ENCODE results near the gene RAB3IL1. TPM values are rescaled to one million over a fixed set of nuclear protein-coding genes. Genes with fewer than 3 reads are reported as not detected.

RAB3IL1 gene
- polyA plus RNA-seq, 3 donors = 0.13 TPM; not detected in 2

DNA sequence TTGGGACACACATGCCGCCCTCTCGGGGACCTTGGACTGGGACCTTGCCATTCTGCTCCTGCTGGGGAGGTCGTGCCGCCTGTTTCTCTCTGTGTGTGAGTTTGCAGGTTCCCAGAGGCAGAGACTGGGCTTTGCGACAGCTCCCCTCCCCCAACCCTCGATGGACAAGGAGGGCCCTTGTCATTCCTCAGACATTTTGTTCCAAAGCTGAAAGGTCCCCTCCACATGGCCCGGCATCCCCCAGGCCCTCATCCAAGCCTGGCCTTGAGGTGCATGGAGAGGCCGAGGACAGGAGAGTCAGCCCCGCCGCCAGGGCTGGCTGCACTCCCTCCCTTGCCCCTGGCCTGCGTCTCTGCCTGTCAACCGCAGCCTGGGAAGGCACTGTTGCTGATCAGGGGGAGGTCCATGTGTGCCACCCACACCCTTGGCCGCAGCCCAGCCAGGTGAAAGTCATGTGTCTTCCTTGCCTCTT lies 63.6 kb downstream of the RAB3IL1 start:
- 97% methylated on average over 7 of the region's 13 CpGs for WGBS (ENCODE audit: insufficient coverage)
- H3K27ac Mint-ChIP-seq = peak overlapping the region in 2 of 7 donors; percentile 20 to 25
- peaks cover 1% of the 10 kb centered on the region for H3K4me1 Mint-ChIP-seq
- Histone ChIP-seq H3K79me2 (ENCODE audit: insufficient read depth, low read length) (no peaks in the 10 kb centered on the region), H3K4me3 (replicated peaks in 1 of 3; ENCODE audit: low read depth in 2 of 3, low read length in 3 of 3) (no peak overlapping the region), H3K4me1 (ENCODE audit: control insufficient read depth in 1 of 2, insufficient read depth in 2 of 2, low read length in 2 of 2) (no peaks in the 10 kb centered on the region), H4K20me1 (ENCODE audit: insufficient read depth, low read length) (no peaks in the 10 kb centered on the region), H3K36me3 (replicated peaks in 1 of 2; ENCODE audit: control insufficient read depth in 1 of 2, insufficient read depth in 2 of 2, low read length in 2 of 2) (peaks cover 21 to 28% of the 10 kb centered on the region in 2 donors), H3K4me2 (replicated peaks; ENCODE audit: extremely low read depth, low read length, poor library complexity, severe bottlenecking) (no peak overlapping the region), H2AFZ (ENCODE audit: insufficient read depth, low read depth, low read length, poor library complexity, severe bottlenecking) (no peak overlapping the region), H3K27ac (ENCODE audit: low read depth in 1 of 2, low read length in 2 of 2) (no peak overlapping the region), H3K9ac (ENCODE audit: insufficient read depth, low read length, poor library complexity, severe bottlenecking) (no peak overlapping the region), H3K27me3 (ENCODE audit: control insufficient read depth in 2 of 2, insufficient read depth in 2 of 2, low read length in 2 of 2) (no peaks in the 10 kb centered on the region), H3K9me3 (replicated peaks in 1 of 2; ENCODE audit: control insufficient read depth in 1 of 2, insufficient read depth in 1 of 2, low read length in 2 of 2) (no peaks in the 10 kb centered on the region)
- intact Hi-C loops (cut with micrococcal nuclease) = no loop called here
- H3K27me3 Mint-ChIP-seq (ENCODE audit: low read depth in 3 of 3) = no peaks in the 10 kb centered on the region
- H3K36me3 Mint-ChIP-seq = peaks cover 18 to 86% of the 10 kb centered on the region in 2 donors
- TF ChIP-seq, protein P1, sequence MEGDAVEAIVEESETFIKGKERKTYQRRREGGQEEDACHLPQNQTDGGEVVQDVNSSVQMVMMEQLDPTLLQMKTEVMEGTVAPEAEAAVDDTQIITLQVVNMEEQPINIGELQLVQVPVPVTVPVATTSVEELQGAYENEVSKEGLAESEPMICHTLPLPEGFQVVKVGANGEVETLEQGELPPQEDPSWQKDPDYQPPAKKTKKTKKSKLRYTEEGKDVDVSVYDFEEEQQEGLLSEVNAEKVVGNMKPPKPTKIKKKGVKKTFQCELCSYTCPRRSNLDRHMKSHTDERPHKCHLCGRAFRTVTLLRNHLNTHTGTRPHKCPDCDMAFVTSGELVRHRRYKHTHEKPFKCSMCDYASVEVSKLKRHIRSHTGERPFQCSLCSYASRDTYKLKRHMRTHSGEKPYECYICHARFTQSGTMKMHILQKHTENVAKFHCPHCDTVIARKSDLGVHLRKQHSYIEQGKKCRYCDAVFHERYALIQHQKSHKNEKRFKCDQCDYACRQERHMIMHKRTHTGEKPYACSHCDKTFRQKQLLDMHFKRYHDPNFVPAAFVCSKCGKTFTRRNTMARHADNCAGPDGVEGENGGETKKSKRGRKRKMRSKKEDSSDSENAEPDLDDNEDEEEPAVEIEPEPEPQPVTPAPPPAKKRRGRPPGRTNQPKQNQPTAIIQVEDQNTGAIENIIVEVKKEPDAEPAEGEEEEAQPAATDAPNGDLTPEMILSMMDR (IDR thresholded peaks at IDR 0.05) = no peak
- H3K9me3 Mint-ChIP-seq = no peaks in the 10 kb centered on the region
- H3K4me3 Mint-ChIP-seq = no peak overlapping the region
- DNase-seq = no peak

DNA sequence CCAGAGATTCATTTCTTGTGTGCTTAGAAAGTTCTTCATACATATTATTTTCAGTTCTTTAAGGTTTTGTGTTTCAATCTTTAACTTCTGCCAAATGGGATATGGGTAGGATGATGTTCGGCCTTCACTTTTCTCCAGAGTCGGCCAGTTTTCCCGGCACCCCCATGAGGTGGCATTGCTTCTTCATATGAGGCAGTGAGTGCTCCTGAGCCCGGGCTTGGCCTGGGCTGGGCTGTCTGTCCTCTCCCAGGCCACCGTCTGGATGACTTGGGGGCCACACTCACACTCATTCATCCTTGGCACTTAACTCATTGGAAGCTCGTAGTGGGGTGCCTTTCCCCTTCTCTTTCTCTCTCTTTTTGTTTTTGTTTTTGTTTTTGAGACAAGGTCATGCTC lies 65.5 kb downstream of the RAB3IL1 start:
- DNase-seq = no peak
- Mint-ChIP-seq H3K27ac (peak overlapping the region in 1 of 7 donors; percentile 67), H3K4me3 (no peak overlapping the region), H3K4me1 (peaks cover 1% of the 10 kb centered on the region), H3K9me3 (peaks cover 0 to 2% (median 0%) of the 10 kb centered on the region in 7 donors), H3K36me3 (peaks cover 31 to 88% of the 10 kb centered on the region in 2 donors), H3K27me3 (ENCODE audit: low read depth in 3 of 3) (no peaks in the 10 kb centered on the region)
- Histone ChIP-seq H3K79me2 (ENCODE audit: insufficient read depth, low read length) (no peaks in the 10 kb centered on the region), H3K9ac (ENCODE audit: insufficient read depth, low read length, poor library complexity, severe bottlenecking) (no peak overlapping the region), H3K27ac (ENCODE audit: low read depth in 1 of 2, low read length in 2 of 2) (no peak overlapping the region), H3K36me3 (replicated peaks in 1 of 2; ENCODE audit: control insufficient read depth in 1 of 2, insufficient read depth in 2 of 2, low read length in 2 of 2) (peaks cover 26 to 45% of the 10 kb centered on the region in 2 donors), H3K4me1 (ENCODE audit: control insufficient read depth in 1 of 2, insufficient read depth in 2 of 2, low read length in 2 of 2) (no peaks in the 10 kb centered on the region), H4K20me1 (ENCODE audit: insufficient read depth, low read length) (no peaks in the 10 kb centered on the region), H3K27me3 (ENCODE audit: control insufficient read depth in 2 of 2, insufficient read depth in 2 of 2, low read length in 2 of 2) (no peaks in the 10 kb centered on the region), H3K9me3 (replicated peaks in 1 of 2; ENCODE audit: control insufficient read depth in 1 of 2, insufficient read depth in 1 of 2, low read length in 2 of 2) (no peaks in the 10 kb centered on the region), H3K4me2 (replicated peaks; ENCODE audit: extremely low read depth, low read length, poor library complexity, severe bottlenecking) (no peak overlapping the region), H3K4me3 (replicated peaks in 1 of 3; ENCODE audit: low read depth in 2 of 3, low read length in 3 of 3) (no peak overlapping the region), H2AFZ (ENCODE audit: insufficient read depth, low read depth, low read length, poor library complexity, severe bottlenecking) (no peak overlapping the region)
- intact Hi-C loops (cut with micrococcal nuclease) = no loop called here
- TF ChIP-seq, protein P1 (IDR thresholded peaks at IDR 0.05) = no peak
- 100% methylated on average over 3 of the region's 6 CpGs for WGBS (ENCODE audit: insufficient coverage)
